NCI-H82 treated with DMSO at 0.1 percent for 48 hours (cell line): ENCODE measurements around the gene TTC21A.
"Not testable (repeated sequence)": the region's sequence is repeated elsewhere in the genome, so short reads cannot be mapped to it uniquely, and the experiment has no call there.

Source experiments
- DNase-seq: peaks from one replicate; lab custom pipeline; 2025; ENCODE audit not compliant: unreplicated experiment; lab: John Stamatoyannopoulos, UW

TTC21A gene, protein sequence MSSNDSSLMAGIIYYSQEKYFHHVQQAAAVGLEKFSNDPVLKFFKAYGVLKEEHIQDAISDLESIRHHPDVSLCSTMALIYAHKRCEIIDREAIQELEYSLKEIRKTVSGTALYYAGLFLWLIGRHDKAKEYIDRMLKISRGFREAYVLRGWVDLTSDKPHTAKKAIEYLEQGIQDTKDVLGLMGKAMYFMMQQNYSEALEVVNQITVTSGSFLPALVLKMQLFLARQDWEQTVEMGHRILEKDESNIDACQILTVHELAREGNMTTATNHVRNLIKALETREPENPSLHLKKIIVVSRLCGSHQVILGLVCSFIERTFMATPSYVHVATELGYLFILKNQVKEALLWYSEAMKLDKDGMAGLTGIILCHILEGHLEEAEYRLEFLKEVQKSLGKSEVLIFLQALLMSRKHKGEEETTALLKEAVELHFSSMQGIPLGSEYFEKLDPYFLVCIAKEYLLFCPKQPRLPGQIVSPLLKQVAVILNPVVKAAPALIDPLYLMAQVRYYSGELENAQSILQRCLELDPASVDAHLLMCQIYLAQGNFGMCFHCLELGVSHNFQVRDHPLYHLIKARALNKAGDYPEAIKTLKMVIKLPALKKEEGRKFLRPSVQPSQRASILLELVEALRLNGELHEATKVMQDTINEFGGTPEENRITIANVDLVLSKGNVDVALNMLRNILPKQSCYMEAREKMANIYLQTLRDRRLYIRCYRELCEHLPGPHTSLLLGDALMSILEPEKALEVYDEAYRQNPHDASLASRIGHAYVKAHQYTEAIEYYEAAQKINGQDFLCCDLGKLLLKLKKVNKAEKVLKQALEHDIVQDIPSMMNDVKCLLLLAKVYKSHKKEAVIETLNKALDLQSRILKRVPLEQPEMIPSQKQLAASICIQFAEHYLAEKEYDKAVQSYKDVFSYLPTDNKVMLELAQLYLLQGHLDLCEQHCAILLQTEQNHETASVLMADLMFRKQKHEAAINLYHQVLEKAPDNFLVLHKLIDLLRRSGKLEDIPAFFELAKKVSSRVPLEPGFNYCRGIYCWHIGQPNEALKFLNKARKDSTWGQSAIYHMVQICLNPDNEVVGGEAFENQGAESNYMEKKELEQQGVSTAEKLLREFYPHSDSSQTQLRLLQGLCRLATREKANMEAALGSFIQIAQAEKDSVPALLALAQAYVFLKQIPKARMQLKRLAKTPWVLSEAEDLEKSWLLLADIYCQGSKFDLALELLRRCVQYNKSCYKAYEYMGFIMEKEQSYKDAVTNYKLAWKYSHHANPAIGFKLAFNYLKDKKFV (N-terminal part only)

DNA sequence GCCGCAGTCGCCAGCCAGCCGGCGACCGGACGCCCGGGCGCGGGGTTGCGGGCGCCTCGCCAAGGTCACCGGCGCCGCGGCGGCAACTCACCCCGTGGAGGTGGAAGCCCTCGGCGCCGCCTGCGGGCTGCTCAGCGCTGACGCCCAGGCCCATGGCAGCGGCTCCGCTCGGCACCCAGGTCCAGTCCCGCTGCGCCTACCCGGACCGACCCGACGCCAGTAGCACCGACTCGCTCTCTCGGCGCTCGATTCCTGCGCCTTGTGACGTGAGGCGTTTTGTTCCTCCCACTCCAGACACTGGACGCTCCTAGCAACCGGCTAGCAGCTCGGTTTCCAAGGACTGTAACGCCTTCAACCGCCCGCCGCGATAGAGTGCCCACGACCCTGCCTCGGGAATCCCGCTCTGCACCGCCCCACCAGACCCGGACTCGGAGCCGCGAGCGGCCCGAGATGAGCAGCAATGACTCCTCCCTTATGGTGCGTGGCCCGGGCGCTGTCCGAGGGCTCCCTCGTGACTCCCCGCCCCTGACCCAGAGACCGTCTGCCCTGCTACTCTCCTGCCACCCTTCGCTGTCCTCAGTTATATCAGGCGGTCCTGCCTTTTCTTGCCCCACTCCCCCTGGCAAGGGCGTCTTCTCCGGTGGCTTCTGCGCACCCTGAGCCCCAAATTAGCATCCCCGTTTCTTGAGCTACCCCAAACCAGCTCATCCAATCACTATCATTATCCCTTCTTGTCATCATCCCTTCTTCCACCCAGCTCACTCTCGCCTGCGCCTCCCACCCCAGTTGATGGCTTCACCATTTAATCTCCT, at the start of gene TTC21A, which contains the start of gene GORASP1:
Gene TTC21A, plus strand, starts transcription at position 293 of the 812 bp plus-strand sequence. Its CDS starts 158 bp downstream, at position 451.
Gene GORASP1, minus strand, starts transcription at position 240 of the 812 bp plus-strand sequence. Its CDS starts 86 bp downstream, at position 154.
- DNase-seq, result peak; percentile 39

DNA sequence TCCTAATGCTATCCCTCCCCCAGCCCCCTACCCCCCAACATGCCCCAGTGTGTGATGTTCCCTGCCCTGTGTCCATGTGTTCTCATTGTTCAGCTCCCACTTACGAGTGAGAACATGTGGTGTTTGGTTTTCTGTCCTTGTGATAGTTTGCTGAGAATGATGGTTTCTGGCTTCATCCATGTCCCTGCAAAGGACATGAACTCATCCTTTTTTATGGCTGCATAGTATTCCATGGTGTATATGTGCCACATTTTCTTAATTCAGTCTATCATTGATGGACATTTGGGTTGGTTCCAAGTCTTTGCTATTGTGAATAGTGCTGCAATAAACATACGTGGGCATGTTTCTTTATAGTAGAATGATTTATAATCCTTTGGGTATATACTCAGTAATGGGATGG, 46.3 kb upstream of the TTC21A start:
- DNase-seq, result not testable (repeated sequence)

DNA sequence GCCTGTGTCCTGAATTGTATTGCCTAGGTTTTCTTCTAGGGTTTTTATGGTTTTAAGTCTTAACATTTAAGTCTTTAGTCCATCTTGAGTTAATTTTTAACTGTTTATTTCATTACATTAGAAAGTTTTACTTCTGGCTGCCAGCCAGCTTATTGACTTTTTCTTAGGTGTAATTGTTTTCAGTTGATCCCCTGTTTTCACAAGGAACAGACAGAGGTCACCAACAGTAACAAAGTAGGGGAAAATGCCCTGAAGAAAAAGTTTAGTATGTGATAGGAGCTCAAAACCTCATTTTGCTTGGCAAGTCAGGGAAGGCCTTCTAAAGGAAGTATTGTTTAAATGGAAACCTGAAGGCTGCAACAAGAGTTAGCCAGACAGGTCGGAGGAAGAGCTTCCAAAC, 45.3 kb upstream of the TTC21A start:
- no peak for DNase-seq

DNA sequence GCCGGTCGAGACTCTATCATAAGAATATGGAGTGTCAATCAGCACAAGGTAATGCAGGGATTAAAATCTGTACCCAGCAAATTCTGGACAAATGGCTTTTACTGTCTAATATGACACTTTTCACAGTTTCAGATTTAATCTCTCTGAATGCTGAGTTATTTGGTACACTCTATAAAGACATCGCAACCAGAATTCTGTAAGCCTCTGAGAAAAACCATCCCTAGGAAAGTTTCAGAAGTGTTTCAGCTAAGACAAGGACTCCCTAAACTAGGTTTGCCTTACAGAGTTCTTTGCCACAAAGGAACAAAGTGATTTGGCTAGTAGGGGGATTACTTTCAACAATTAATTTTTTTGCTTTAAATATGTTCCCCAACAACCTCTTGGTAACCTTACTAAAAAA, 44.3 kb upstream of the TTC21A start:
- no peak for DNase-seq

DNA sequence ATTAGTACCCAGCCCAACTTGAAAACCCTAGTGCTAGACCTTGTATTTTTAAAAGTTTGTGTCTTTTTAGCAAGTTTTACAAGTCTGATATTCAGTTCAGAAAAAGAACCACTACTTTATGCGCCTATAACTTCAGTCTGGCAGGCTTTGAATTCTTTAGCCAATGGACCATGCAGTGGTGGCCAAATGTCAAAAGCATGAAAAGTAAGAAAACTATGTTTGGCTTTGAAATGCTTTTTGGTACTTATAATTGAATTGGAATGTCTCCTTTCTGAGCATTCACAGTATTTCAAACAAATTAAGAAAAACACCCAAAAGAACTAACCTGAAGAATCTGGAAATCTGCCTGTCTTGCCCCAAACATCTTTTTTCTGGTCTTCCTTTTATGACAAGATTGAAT, 42.8 kb upstream of the TTC21A start:
- DNase-seq, result no peak

DNA sequence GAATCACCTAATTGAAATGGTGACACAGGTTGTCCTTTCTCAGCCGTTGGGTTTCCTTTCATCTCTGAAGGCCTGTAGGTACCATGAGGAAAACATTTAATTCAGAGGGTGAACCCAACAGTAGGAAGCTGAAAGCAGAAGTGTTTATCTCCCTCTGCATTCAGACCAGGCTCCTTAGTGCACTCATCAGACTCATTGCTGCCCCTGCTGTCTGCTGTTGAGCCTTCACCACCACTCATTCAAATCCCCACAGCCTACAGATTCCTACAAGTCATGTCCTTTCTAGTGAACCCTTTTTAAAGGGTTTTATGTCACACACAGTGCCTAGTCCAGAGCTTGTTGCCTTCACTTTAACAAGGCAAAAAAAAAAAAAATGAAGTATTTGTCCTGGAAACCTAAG, 42.3 kb upstream of the TTC21A start:
- no peak for DNase-seq

DNA sequence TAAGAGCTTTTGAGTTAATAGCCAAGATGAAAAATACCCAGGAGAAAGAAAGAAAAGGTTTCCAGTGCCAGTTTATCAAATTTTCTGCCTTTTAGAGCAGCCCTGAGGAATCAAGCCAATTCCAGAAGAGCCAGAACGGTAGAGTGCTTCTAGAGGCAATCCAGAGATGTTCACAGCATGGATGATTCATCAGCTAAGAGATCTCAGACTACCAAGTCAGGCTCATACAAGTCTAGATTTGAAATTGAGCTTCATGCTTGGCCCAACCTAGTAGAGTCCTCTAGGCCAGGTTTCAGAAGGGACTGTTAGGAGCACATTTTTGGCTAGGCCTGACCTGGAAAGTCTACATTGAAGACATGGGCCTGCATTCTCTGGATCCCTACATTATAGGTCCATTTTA, 40.2 kb upstream of the TTC21A start:
- DNase-seq, result no peak

DNA sequence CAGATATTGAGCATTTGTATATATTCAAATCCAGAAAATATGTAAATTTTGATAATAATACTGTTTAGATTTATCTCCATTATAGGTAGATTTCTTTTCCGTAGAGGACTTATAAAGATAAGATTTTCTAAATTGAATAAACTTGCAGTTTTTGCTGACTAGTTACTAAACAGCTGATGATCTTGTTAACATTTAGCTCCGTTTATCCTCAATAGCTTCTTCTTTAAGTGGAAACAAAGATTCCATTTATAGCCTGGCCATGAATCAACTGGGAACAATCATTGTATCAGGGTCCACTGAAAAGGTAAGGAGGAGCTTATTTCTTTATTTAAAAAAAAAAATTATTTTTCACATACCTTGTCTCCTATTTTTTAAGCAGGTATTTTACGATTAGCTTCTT, 38.9 kb upstream of the TTC21A start:
- no peak for DNase-seq

DNA sequence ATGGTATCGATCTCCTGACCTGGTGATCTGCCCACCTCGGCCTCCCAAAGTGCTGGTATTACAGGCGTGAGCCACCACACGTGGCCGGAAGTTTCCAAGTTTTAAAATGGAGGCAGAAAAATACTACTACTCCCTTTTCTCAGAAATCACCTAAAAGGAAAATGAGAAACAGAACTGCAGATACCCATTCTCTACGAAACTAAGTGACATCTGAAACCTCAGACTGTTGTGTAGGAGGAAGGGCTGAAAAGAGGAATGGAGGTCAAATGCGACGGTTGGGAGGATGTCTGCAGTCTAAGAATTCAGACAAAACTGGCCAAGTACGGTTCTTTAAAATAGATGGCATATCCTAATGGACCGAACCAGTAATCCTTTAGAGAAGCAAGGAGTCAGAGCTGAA, 31.6 kb upstream of the TTC21A start:
- no peak for DNase-seq

DNA sequence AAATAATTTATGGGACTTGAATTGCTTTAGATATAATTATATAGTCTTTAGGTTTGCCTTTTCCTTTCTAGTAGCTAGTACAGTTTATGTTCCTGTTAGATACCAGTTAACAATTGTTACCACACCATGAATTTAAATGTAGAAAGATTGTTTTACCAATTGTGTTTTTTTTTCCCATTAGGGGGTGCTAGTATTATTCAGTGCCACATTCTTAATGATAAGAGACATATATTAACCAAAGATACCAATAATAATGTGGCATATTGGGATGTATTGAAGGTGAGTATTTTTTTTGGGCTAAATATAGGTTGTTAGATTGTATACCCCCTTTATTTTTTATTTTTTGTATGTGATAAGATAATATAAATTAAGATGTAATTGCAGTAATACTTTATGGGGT, 27.9 kb upstream of the TTC21A start:
- no peak for DNase-seq

DNA sequence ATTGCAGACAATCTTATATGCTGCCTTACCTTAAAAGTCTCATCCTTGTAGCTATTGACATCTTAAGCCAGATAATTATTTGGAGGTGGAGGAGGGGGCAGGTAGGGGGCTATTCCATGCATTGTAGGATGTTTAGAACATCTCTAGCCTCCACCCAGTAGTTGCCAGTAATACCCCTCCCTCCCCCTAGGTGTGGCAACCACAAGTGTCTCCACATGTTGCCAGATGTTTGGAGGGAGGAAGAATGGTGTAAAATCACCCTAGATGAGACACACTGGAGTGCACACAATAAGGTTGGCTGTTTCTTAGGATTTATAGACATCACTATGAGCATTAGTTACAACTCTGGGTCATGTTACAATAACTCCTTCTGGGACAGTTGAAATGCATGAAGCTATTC, 27.5 kb upstream of the TTC21A start:
- DNase-seq, result no peak

DNA sequence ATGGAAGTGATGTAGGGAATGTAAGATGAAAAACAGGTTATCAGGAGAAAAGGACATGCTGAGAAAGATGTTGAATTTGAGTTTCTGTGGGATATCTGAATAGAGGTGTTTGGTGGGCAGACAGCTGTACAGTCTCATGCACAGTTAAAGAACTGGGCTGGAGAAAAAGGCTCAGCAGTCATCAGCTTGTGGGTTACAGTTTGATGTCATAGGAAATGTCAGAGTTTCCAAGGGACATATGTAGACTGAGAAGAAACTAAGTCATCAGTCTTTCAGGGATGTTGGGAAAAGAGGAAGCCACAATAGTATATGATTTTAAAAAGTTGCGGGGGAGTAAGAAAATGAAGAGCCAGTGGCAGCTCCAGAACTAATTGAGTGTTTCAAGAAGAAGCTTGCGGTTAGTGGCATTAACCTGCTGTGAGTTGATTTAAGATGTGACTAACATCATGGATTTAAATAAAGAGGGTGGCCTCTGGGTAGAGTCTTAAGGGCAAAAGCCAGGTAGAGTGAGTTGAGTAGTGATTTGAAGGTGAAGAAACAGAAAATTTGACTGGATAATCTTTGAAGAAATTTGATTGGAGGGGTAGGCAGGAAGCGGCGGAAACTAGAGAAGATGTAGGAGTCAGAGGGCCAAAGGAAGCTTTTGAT, 24.7 kb upstream of the TTC21A start:
- no peak for DNase-seq

DNA sequence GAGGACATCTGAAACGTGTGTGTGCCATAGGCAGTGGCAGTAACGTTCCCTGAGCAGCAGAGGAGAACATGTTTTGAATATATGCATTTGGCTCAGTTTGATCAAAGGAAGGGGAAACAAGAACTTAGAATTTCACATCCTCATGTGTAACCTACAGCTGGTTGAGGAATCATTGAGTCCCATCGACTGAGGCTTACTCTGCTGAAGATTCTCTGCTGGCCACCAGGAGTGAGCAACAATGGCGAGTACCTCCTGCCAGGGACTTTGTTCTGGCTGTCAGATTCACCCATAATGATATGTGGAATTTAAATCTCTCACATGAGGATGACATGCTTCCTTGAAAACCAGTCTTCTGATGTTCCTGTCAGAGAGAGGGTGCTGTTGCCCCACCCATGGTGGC, 21.3 kb upstream of the TTC21A start:
- no peak for DNase-seq

DNA sequence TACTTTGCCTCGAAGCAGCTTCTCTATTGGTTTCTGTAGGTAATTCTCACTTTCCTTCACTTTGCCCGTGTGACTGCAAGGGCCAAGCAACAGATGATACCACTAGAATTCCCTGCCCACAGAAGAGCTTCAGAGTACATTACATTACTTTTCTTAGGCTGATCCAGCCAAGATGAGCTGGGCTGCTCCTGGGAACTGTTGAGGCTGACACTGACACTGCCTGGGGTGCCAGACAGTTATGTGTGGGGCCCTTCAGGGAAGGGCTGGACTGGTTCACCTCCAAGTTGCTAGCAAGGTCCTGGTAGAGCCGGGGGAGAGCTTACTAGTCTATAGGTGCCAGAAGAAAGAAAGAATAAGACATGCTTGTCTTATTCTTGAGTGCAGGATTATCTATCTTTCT, 19.0 kb upstream of the TTC21A start:
- DNase-seq, result no peak

DNA sequence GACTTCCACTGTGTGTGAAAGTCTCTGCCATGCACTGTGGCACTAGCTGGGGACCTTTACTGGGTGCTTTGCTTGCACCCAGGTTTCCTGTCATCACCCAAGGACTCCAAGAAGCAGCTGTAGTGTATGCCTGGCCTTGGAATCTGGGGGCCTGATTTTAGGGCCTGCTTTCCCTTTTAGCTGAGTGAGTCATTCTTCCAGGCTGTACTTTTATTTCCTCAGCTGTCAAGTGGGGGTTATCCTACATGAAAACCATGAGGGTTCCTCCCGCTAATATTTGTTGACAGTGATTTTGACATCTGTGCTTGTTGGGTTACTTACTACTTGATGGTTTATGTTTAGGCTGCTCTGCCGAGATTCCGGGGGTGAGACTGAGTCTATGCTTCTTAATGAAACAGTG, 18.6 kb upstream of the TTC21A start:
- no peak for DNase-seq

DNA sequence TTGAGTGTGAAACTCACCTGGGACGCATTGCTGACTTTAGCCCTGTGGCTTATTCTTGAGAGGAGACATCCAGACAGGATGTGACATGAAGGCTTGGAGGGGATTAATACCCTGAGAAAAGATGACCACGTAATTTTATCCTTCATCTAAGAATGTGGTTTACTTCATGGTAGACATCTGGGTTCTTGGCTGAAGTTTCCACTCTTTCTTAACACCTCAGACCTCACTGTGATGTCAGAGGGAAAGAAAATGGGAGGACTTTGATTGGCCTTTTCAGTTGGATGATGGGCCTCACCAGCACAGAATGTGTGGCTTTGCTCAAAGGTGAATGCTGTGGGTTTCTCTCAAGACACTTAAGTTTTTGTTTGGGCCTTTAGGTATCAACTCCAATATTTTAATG, 16.6 kb upstream of the TTC21A start:
- no peak for DNase-seq

DNA sequence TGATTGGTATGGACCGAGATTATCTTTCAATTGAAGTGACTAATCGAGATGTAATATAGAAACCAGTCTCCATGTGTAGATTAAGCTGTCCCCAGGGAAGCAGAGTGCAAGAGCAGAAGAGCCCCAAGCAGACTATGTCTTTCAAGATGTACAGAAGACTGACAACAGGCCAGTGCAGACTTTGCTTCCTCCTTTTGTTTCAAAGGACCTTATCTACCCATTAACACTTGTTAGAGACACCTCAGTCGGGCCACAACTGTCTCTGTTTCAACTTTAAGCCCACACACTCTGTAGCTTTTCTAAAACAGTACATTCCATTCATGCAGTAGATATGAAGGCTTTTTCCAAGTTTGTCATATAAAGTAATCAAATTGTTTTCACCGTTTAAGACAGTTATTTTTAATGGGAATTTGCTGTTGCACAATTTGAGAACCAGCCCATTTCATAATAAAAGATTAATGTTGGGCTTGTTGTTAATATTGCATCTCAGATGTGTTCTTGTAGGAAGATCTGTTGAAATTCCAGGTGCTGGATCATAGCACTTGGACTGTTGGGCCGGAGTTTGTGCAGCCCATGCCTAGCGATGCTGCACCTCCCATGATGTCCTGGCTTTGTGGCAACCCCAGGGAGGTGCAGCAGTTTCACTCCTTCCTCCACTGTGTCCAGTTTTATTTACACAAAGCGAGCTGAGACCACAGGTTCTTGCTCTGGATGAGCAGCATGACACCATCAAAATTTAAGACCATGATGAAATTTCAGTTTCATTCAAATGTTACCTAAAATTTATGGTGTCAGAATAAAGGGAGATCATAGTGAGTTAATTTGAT, 12.4 kb upstream of the TTC21A start:
- no peak for DNase-seq

DNA sequence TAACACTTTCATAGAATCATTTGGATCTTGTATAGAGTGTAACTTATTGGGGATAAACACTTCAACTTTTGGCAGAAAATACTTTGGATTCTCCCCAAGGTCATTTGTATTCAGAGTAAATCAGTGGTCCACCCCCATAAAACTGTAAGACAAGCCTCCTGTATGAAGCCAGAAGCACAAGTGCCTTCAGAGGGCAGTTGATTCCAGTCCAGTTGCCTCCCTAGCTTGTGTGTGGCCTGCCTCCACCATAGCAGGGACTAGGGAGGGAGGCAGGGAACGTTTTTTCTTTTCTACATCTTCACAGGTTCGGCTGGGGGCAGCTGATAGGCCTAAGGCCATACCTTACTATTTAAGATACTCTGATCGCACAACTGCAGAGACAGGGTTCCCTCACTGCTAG, 11.7 kb upstream of the TTC21A start:
- DNase-seq, result no peak

DNA sequence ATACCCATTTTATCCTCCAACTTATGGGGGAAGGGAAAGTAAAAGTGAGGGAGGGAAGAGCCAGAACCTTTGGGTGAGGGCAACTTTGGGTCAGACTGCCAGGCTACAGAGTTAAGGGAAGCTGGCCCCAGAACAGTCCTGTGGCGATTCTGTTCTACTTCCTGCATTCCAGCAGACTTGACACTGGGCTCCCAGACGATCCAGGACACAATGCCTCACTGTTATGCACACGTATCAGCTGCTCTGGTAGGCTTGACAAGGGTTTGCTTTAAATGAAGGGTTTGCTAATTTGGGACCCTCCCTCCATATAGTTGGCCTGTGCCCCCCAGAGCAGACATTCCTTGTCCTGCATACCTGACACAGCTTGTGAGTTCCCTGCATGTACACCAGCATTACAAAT, 10.7 kb upstream of the TTC21A start:
- no peak for DNase-seq
